NK-92 (cell line): ENCODE measurements around the gene DPH5.
"Not testable (repeated sequence)": the region's sequence is repeated elsewhere in the genome, so short reads cannot be mapped to it uniquely, and the experiment has no call there.

ENCODE experiments used
- DNase-seq: peaks from one replicate; lab custom pipeline; 2025; ENCODE audit not compliant: unreplicated experiment; lab: John Stamatoyannopoulos, UW

The DPH5 gene

GRCh38 chr1:101032129-101032528 lies 6.5 kb upstream of the DPH5 start:
- DNase-seq, result not testable (repeated sequence)

GRCh38 chr1:101030881-101031280 lies 5.3 kb upstream of the DPH5 start:
- no peak for DNase-seq

GRCh38 chr1:101029184-101029583 lies 3.6 kb upstream of the DPH5 start:
- DNase-seq, result no peak

- no peak for DNase-seq
Observed at GRCh38 chr1:101028466-101028865, 2.9 kb upstream of the DPH5 start.

- no peak for DNase-seq
Observed at GRCh38 chr1:101027194-101027772, 1.7 kb upstream of the DPH5 start.

GRCh38 chr1:101026430-101026788 lies 825 bp upstream of the DPH5 start:
- no peak for DNase-seq

GRCh38 chr1:101025283-101025656 lies 314 bp downstream of the DPH5 start:
- no peak for DNase-seq

- DNase-seq, result no peak
Observed at GRCh38 chr1:101022294-101022693, 3.3 kb downstream of the DPH5 start.

- DNase-seq, result no peak
Observed at GRCh38 chr1:101017448-101017847, 8.1 kb downstream of the DPH5 start.

- no peak for DNase-seq
Observed at GRCh38 chr1:101013776-101014175, 11.8 kb downstream of the DPH5 start.

GRCh38 chr1:101008229-101008834 lies 17.3 kb downstream of the DPH5 start:
- no peak for DNase-seq

- no peak for DNase-seq
Observed at GRCh38 chr1:101006553-101006952, 19.0 kb downstream of the DPH5 start.

GRCh38 chr1:101005871-101006270 lies 19.7 kb downstream of the DPH5 start:
- no peak for DNase-seq

GRCh38 chr1:101005183-101005582 lies 20.4 kb downstream of the DPH5 start:
- no peak for DNase-seq

- no peak for DNase-seq
Observed at GRCh38 chr1:101004670-101005069, 20.9 kb downstream of the DPH5 start.

- no peak for DNase-seq
Observed at GRCh38 chr1:101004061-101004460, 21.5 kb downstream of the DPH5 start.

- no peak for DNase-seq
Observed at GRCh38 chr1:101003012-101003650, 22.5 kb downstream of the DPH5 start.

- no peak for DNase-seq
Observed at GRCh38 chr1:101002551-101002950, 23.0 kb downstream of the DPH5 start.

GRCh38 chr1:101000131-101000873 lies 25.3 kb downstream of the DPH5 start:
- no peak for DNase-seq

- DNase-seq, result no peak
Observed at GRCh38 chr1:100998426-100998825, 27.2 kb downstream of the DPH5 start.

GRCh38 chr1:100995198-100995988 lies 30.2 kb downstream of the DPH5 start:
- no peak for DNase-seq
